PC-3 (cell line): ENCODE data around the gene VWDE. TPM values are rescaled to one million over a fixed set of nuclear protein-coding genes. Genes with fewer than 3 reads are reported as not detected.
A peak's percentile ranks its signal among the peaks of the same experiment; 100 is the strongest.

Source experiments
- ATAC-seq: fragments of 200-7000 bp; cut with Tn5 transposase; 2 replicates; pipeline ENCODE4 v1.9.1; 2020; ENCODE audit warnings: mild to moderate bottlenecking, moderate library complexity
- BruUV-seq: library from RNA; stranded (reverse); fragments of 400-500 nt; replicated peaks from 2 replicates; lab custom pipeline; 2021; lab: Mats Ljungman, UMichigan
- CTCF ChIA-PET: fragments of 300-600 bp; sonication (Branson Sonifier 250); formaldehyde crosslinking; loops from one replicate; lab custom pipeline; 2022; ENCODE audit warnings: antibody characterized with exemption; lab: Charles Lee
- POLR2A ChIA-PET: fragments of 300-600 bp; sonication (Branson Sonifier 250); formaldehyde crosslinking; loops from one replicate; lab custom pipeline; 2022; ENCODE audit warnings: antibody characterized with exemption; ENCODE audit not compliant: unreplicated experiment; lab: Charles Lee
- DNase-seq: peaks from one replicate; pipeline ENCODE4 v3.0.0-alpha.2; 2015
- H2AFZ ChIP-seq: fragments of 300-600 bp; sonication (generic); 2 replicates; pipeline ENCODE4 v1.6.0; 2016; ENCODE audit warnings: antibody characterized with exemption, low read length
- H3F3A ChIP-seq: fragments of 300-600 bp; sonication (generic); one replicate; pipeline ENCODE4 v1.6.0; 2017; ENCODE audit warnings: antibody characterized with exemption, low read length, control low read depth, mild to moderate bottlenecking; ENCODE audit not compliant: unreplicated experiment
- H3K27ac ChIP-seq: fragments of 300-600 bp; sonication (generic); 2 replicates; pipeline ENCODE4 v1.5.1; 2016; ENCODE audit warnings: mild to moderate bottlenecking, low read length
- H3K27me3 ChIP-seq: fragments of 300-600 bp; sonication (generic); 2 replicates; pipeline ENCODE4 v1.6.1; 2016; ENCODE audit warnings: low read length, mixed read lengths
- H3K36me3 ChIP-seq: fragments of 300-600 bp; sonication (generic); 2 replicates; pipeline ENCODE4 v1.6.1; 2016; ENCODE audit warnings: low read depth, mixed run types, low read length, mixed read lengths
- H3K4me1 ChIP-seq: fragments of 300-600 bp; sonication (generic); 2 replicates; pipeline ENCODE4 v1.5.1; 2016; ENCODE audit warnings: low read length; ENCODE audit not compliant: insufficient read depth
- H3K4me2 ChIP-seq: fragments of 300-600 bp; sonication (generic); 2 replicates; pipeline ENCODE4 v1.6.0; 2016; ENCODE audit warnings: low read length
- H3K4me3 ChIP-seq: fragments of 300-600 bp; sonication (generic); 2 replicates; pipeline ENCODE4 v1.5.1; 2016; ENCODE audit warnings: mild to moderate bottlenecking, low read length, mixed read lengths
- H3K79me2 ChIP-seq: fragments of 300-600 bp; sonication (generic); 2 replicates; pipeline ENCODE4 v1.6.1; 2017; ENCODE audit warnings: low read length, mixed read lengths
- H3K9ac ChIP-seq: fragments of 300-600 bp; sonication (generic); 2 replicates; pipeline ENCODE4 v1.6.0; 2016; ENCODE audit warnings: mild to moderate bottlenecking, low read length
- H3K9me2 ChIP-seq: fragments of 300-600 bp; sonication (generic); replicated peaks from 2 replicates; pipeline ENCODE4 v1.6.1; 2016; ENCODE audit warnings: mixed run types, low read length, mixed read lengths
- H3K9me3 ChIP-seq: fragments of 300-600 bp; sonication (generic); 2 replicates; pipeline ENCODE4 v1.6.1; 2016; ENCODE audit warnings: low read length, mixed read lengths
- H4K20me1 ChIP-seq: fragments of 300-600 bp; sonication (generic); 2 replicates; pipeline ENCODE4 v1.6.1; 2016; ENCODE audit warnings: low read length, mixed read lengths
- EZH2 ChIP-seq: fragments of 300-600 bp; sonication (generic); IDR thresholded peaks from one replicate; pipeline ENCODE4 v1.6.1; 2017; ENCODE audit warnings: antibody characterized with exemption, mild to moderate bottlenecking, low read length; ENCODE audit not compliant: unreplicated experiment
- EZH2phosphoT487 ChIP-seq: fragments of 300-600 bp; sonication (generic); IDR thresholded peaks from 2 replicates; pipeline ENCODE4 v1.6.1; 2018; ENCODE audit warnings: mild to moderate bottlenecking, antibody characterized with exemption, low read length, borderline replicate concordance
- intact Hi-C: fragments of 100-400 bp; cut with micrococcal nuclease; formaldehyde crosslinking; loops from 2 replicates; pipeline ENCODE4 v1.9.0; 2023
- total RNA-seq: library from RNA; depleted of rRNA; stranded (reverse); fragments of >200 nt; gene quantifications from 2 replicates; pipeline ENCODE4 v1.2.3, GENCODE V29; 2014
- TF ChIP-seq, protein P1 (sequence below): fragments of 300-600 bp; sonication (generic); conservative IDR thresholded peaks from 2 replicates; pipeline ENCODE4 v1.5.1; 2017; ENCODE audit warnings: antibody characterized with exemption, low read depth, mild to moderate bottlenecking, low read length

The VWDE gene
- total RNA-seq, 1 experiment from 2014 or later = 7.7 TPM

GRCh38 chr7:12369072-12369471 lies 34.6 kb downstream of the VWDE start:
- Histone ChIP-seq H3K27ac (no peak overlapping the region), H3K9me2 (no peaks in the 10 kb centered on the region), H3K27me3 (no peaks in the 10 kb centered on the region), H3K9me3 (no peaks in the 10 kb centered on the region), H3F3A (no peaks in the 10 kb centered on the region), H3K9ac (no peak overlapping the region), H3K4me3 (no peak overlapping the region), H2AFZ (no peak overlapping the region), H3K36me3 (no peaks in the 10 kb centered on the region; the same call in 1 of the 2 replicates), H3K4me1 (no peaks in the 10 kb centered on the region), H4K20me1 (no peaks in the 10 kb centered on the region), H3K4me2 (no peak overlapping the region), H3K79me2 (no peaks in the 10 kb centered on the region)
- intact Hi-C loops = no loop called here
- no peak for DNase-seq
- no peak for ATAC-seq
- POLR2A ChIA-PET = no interaction called here
- CTCF ChIA-PET = no interaction called here
- TF ChIP-seq EZH2 (no peak), EZH2phosphoT487 (no peak)
- TF ChIP-seq, protein P1, sequence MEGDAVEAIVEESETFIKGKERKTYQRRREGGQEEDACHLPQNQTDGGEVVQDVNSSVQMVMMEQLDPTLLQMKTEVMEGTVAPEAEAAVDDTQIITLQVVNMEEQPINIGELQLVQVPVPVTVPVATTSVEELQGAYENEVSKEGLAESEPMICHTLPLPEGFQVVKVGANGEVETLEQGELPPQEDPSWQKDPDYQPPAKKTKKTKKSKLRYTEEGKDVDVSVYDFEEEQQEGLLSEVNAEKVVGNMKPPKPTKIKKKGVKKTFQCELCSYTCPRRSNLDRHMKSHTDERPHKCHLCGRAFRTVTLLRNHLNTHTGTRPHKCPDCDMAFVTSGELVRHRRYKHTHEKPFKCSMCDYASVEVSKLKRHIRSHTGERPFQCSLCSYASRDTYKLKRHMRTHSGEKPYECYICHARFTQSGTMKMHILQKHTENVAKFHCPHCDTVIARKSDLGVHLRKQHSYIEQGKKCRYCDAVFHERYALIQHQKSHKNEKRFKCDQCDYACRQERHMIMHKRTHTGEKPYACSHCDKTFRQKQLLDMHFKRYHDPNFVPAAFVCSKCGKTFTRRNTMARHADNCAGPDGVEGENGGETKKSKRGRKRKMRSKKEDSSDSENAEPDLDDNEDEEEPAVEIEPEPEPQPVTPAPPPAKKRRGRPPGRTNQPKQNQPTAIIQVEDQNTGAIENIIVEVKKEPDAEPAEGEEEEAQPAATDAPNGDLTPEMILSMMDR = no peak
- BruUV-seq = no TSS peak

- Histone ChIP-seq H3K9me2 (no peaks in the 10 kb centered on the region), H3K36me3 (peaks cover 3% of the 10 kb centered on the region; the same call in 1 of the 2 replicates), H3K79me2 (no peaks in the 10 kb centered on the region), H3K27me3 (no peaks in the 10 kb centered on the region), H2AFZ (no peak overlapping the region), H3K27ac (peak overlapping the region; percentile 63), H3K4me1 (peaks cover 26% of the 10 kb centered on the region), H4K20me1 (no peaks in the 10 kb centered on the region), H3K4me2 (peak overlapping the region; percentile 45), H3F3A (no peaks in the 10 kb centered on the region), H3K9me3 (no peaks in the 10 kb centered on the region), H3K9ac (0 out of 2 replicates have a peak overlapping the region, but pooled peaks have one; percentile 10), H3K4me3 (no peak overlapping the region)
- ChIA-PET CTCF (no interaction called here), POLR2A (no interaction called here)
- no TSS peak for BruUV-seq
- DNase-seq (peak; percentile 65), ATAC-seq (peak; percentile 59)
- intact Hi-C loops = no loop called here
- TF ChIP-seq EZH2phosphoT487 (no peak), EZH2 (no peak)
- TF ChIP-seq, protein P1 = no peak
These were observed 42.7 kb downstream of the VWDE start for GRCh38 chr7:12360948-12361347.

- H3K4me3 ChIP-seq = no peak overlapping the region
- H3K4me2 ChIP-seq = peak overlapping the region; percentile 16; the same call in 1 of the 2 replicates
- BruUV-seq = no TSS peak
- peak overlapping the region; percentile 55 for H3K27ac ChIP-seq
- ATAC-seq = peak; percentile 71
- TF ChIP-seq EZH2 = no peak
- TF ChIP-seq, protein P1 = no peak
- TF ChIP-seq EZH2phosphoT487 = no peak
- DNase-seq = peak; percentile 63
- H3F3A ChIP-seq = no peaks in the 10 kb centered on the region
- H3K9me2 ChIP-seq = no peaks in the 10 kb centered on the region
- H3K9me3 ChIP-seq = no peaks in the 10 kb centered on the region
- intact Hi-C loops = no loop called here
- no peaks in the 10 kb centered on the region for H3K27me3 ChIP-seq
- peaks cover 26% of the 10 kb centered on the region for H3K4me1 ChIP-seq
- H4K20me1 ChIP-seq = no peaks in the 10 kb centered on the region
- ChIA-PET POLR2A (no interaction called here), CTCF (no interaction called here)
- no peaks in the 10 kb centered on the region for H3K79me2 ChIP-seq
- peaks cover 3% of the 10 kb centered on the region; the same call in 1 of the 2 replicates for H3K36me3 ChIP-seq
- no peak overlapping the region for H2AFZ ChIP-seq
- no peak overlapping the region for H3K9ac ChIP-seq
These were observed 45.0 kb downstream of the VWDE start for GRCh38 chr7:12358694-12359093.
